Skin epidermis (tissue), 12 donors: ENCODE measurements around the gene PCDHGA8.
A peak's percentile ranks its signal among the peaks of the same experiment; 100 is the strongest.
"Not testable (repeated sequence)": the region's sequence is repeated elsewhere in the genome, so short reads cannot be mapped to it uniquely, and the experiment has no call there.

Experiments used
- H3K27ac ChIP-seq, 21 experiments: fragments of 200-600 bp; sonication (generic) in 11 of 21; one replicate each; pipeline ENCODE4 v1.5.0; 2020; ENCODE audit warnings: mild to moderate bottlenecking in 3 of 21, inconsistent platforms in 2 of 21, moderate library complexity in 2 of 21
- H3K4me3 ChIP-seq, 7 experiments: fragments of 200-600 bp; sonication (generic) in 2 of 7; one replicate each; pipeline ENCODE4 v1.5.0; 2020; ENCODE audit warnings: inconsistent platforms in 2 of 7, mild to moderate bottlenecking in 2 of 7, moderate library complexity in 1 of 7

The PCDHGA8 gene

DNA sequence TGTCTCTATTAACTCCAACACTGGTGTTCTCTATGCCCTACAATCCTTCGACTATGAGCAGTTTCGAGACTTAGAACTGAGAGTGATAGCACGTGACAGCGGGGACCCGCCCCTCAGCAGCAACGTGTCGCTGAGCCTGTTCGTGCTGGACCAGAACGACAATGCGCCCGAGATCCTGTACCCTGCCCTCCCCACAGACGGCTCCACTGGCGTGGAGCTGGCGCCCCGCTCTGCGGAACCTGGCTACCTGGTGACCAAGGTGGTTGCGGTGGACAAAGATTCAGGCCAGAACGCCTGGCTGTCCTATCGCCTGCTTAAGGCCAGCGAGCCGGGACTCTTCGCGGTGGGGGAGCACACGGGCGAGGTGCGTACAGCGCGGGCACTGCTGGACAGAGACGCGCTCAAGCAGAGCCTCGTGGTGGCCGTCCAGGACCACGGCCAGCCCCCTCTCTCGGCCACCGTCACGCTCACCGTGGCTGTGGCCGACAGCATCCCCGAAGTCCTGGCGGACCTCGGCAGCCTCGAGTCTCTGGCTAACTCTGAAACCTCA is 30.4 kb downstream of the PCDHGA8 start:
- no peak overlapping the region for H3K4me3 ChIP-seq

DNA sequence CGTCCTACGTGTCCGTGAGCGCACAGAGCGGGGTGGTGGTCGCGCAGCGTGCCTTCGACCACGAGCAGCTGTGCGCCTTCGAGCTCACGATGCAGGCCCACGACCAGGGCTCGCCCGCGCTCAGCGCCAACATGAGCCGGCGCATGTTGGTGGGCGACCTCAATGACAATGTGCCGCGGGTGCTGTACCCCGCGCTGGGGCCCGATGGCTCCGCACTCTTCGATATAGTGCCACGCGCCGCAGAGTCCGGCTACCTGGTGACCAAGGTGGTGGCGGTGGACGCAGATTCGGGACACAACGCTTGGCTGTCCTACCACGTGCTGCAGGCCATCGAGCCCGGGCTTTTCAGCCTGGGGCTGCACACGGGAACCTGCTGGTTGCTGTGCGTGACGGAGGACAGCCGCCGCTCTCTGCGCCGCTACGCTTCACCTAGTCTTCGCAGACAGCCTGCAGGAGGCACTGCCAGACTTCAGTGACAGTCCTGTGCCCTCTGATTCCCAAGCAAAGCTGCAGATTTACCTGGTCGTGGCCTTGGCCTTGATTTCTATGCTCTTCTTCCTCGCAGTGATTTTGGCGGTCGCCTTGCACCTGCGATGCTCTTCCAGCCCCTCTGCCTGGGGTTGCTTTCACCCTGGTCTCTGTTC is 35.5 kb downstream of the PCDHGA8 start:
- Histone ChIP-seq H3K27ac (no peak overlapping the region), H3K4me3 (no peak overlapping the region)

More for the DNA sequence above, 30.4 kb downstream of the PCDHGA8 start:
- H3K27ac ChIP-seq = no peak overlapping the region

DNA sequence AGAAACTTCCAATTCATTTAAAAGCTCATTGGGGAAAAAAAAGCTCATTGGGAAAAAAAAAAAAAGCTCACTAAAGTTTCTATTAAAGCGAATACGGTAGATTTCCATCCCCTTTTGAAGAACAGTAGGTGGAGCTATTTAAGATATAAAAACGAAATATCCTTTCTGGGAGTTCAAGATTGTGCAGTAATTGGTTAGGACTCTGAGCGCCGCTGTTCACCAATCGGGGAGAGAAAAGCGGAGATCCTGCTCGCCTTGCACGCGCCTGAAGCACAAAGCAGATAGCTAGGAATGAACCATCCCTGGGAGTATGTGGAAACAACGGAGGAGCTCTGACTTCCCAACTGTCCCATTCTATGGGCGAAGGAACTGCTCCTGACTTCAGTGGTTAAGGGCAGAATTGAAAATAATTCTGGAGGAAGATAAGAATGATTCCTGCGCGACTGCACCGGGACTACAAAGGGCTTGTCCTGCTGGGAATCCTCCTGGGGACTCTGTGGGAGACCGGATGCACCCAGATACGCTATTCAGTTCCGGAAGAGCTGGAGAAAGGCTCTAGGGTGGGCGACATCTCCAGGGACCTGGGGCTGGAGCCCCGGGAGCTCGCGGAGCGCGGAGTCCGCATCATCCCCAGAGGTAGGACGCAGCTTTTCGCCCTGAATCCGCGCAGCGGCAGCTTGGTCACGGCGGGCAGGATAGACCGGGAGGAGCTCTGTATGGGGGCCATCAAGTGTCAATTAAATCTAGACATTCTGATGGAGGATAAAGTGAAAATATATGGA is 38.1 kb downstream of the PCDHGA8 start, which contains the start of gene PCDHGA12:
Gene PCDHGA12, plus strand, starts transcription at position 176 of the 782 bp plus-strand sequence. Its CDS starts 253 bp downstream, at position 429.
- no peak within 1 kb of the TSS for H3K27ac ChIP-seq
- H3K4me3 ChIP-seq = peak within 1 kb of the TSS in 3 of 7 experiments; percentile 6 to 15 (median 12)

DNA sequence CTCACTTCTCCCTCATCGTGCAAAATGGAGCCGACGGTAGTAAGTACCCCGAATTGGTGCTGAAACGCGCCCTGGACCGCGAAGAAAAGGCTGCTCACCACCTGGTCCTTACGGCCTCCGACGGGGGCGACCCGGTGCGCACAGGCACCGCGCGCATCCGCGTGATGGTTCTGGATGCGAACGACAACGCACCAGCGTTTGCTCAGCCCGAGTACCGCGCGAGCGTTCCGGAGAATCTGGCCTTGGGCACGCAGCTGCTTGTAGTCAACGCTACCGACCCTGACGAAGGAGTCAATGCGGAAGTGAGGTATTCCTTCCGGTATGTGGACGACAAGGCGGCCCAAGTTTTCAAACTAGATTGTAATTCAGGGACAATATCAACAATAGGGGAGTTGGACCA is 38.9 kb downstream of the PCDHGA8 start:
- no peak overlapping the region for H3K27ac ChIP-seq
- H3K4me3 ChIP-seq = peak overlapping the region in 3 of 7 experiments; percentile 6 to 15 (median 12)

DNA sequence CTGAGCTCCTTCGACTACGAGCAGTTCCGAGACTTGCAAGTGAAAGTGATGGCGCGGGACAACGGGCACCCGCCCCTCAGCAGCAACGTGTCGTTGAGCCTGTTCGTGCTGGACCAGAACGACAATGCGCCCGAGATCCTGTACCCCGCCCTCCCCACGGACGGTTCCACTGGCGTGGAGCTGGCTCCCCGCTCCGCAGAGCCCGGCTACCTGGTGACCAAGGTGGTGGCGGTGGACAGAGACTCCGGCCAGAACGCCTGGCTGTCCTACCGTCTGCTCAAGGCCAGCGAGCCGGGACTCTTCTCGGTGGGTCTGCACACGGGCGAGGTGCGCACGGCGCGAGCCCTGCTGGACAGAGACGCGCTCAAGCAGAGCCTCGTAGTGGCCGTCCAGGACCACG is 39.9 kb downstream of the PCDHGA8 start:
- not testable (repeated sequence) for H3K4me3 ChIP-seq, H3K27ac ChIP-seq

DNA sequence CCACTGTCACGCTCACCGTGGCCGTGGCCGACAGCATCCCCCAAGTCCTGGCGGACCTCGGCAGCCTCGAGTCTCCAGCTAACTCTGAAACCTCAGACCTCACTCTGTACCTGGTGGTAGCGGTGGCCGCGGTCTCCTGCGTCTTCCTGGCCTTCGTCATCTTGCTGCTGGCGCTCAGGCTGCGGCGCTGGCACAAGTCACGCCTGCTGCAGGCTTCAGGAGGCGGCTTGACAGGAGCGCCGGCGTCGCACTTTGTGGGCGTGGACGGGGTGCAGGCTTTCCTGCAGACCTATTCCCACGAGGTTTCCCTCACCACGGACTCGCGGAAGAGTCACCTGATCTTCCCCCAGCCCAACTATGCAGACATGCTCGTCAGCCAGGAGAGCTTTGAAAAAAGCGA is 40.3 kb downstream of the PCDHGA8 start:
- not testable (repeated sequence) for H3K4me3 ChIP-seq, H3K27ac ChIP-seq

DNA sequence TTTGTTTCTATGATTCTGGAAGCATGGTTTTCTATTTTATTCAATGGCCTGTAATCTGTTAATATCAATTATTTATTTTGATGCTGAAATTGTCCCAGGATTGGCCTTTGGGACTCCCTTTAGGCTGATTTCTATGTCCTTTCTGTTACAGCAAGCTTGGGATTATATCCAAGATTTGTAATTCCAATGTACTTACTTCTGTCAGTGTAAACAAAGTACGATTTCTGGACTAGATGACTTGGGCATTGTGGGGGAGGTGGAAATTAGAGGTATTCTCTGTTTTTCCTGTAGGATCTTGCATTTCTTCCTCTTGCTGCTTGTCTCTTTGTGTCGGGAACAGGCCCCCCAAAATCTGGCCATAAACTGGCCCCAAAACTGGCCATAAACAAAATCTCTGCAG is 41.6 kb downstream of the PCDHGA8 start:
- Histone ChIP-seq H3K4me3 (no peak overlapping the region), H3K27ac (no peak overlapping the region)

DNA sequence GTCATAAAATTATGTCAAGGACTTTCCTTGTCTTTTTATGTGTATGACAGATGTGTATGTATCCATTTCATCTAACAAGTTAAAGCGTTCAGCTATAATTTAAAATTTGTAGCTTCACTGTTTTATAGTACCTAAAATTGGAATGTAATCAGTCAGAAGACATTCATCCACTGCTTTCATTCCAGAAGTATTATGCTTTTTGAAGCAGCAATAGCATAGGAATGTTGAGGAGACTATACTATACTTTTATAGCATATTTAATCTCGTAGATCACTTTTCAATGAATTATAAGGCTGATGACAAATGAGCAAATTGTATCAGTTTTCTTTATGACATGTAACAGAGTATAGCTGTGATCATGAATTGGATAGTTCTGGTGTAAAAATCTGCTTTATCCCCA is 44.8 kb downstream of the PCDHGA8 start:
- Histone ChIP-seq H3K4me3 (no peak overlapping the region), H3K27ac (no peak overlapping the region)

DNA sequence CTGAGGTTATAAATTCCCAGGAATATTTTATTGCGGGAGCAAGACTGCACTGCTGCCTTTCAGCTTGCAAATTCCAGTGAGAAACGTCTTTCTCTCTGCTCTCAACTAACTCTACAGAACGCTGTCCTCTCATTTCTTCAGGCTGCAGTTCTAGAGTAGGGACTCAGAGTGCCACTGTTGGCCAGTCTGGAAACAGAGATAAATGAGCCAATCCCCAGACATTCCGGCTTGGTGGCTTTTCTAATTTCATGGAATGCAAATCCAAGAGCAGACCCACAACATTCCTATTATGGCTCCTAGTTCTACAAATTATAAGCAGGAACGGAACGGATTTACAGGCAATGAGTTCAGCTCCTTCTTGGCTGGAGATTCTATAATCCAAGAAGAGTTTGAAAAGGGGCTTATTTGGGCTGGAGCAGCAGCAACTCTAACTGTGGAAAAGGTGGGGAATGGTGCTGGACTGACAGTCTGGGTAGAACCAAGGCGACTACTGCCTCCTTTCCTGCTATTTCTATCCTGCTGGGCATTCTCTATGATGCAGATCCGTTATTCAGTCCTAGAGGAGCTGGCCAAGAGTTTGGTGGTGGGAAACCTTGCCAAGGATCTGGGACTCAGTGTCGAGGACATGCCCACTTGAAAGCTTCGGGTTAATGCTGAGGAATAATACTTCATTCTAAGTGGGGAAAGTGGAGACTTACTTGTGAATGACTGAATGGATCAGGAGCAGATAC is 47.1 kb downstream of the PCDHGA8 start:
- no peak overlapping the region for H3K27ac ChIP-seq
- H3K4me3 ChIP-seq = no peak overlapping the region

DNA sequence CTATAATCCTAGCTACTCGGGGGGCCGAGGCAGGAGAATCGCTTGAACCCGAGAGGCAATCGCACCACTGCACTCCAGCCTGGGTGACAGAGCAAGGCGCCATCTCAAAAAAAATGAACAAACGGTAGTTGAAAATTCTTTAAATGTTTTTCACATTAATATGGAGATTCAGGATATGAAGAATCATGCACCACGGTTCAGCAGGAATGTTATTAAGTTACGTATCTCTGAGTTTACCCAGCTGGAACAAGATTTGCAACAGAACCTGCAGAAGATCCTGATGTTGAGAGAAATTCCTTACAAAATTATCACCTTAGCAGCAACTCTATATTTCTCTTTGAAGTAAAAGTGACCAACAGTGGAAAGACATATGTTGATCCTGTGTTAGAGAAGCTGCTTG is 47.9 kb downstream of the PCDHGA8 start:
- Histone ChIP-seq H3K4me3 (no peak overlapping the region), H3K27ac (no peak overlapping the region)

DNA sequence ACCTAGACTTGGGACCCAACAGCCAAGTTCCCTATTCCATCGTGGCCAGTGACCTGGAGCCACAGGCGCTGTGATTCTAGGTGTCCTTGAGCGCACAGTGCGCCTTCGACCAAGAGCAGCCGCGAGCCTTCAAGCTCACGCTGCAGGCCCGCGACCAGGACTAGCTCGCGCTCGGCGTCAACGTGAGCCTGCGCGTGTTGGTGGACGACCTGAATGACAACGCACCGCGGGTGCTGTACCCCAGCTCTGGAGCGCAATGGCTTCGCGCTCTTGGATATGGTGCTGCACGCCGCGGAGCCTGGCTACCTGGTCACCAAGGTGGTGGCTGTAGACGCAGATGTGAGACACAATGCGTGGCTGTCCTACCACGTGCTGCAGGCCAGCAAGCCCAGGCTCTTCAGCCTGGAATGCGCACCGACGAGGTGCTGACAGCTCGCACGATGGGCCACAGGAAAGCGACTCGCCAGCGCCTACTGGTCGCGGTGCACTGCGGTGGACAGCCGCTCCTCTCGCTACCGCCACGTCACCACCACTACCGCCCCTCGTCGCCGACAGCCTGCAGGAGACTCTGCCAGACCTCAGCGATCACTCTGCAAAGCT is 49.2 kb downstream of the PCDHGA8 start:
- no peak overlapping the region for H3K4me3 ChIP-seq
- H3K27ac ChIP-seq = no peak overlapping the region
